Fibroblast of the conjunctiva (primary cell): ENCODE data around the gene CPN2.

Source experiments
- DNase-seq: peaks from one replicate; pipeline ENCODE4 v3.0.0-alpha.2; 2010; ENCODE audit warnings: low read depth

The CPN2 gene

GRCh38 chr3:194352667-194353246, 1.6 kb upstream of the CPN2 start:
- no peak for DNase-seq

- DNase-seq, result no peak
Measured at GRCh38 chr3:194351952-194352536, 916 bp upstream of the CPN2 start.

GRCh38 chr3:194350726-194351071, 429 bp downstream of the CPN2 start:
- DNase-seq, result no peak

- no peak for DNase-seq
Measured at GRCh38 chr3:194348354-194348753, 2.8 kb downstream of the CPN2 start.

GRCh38 chr3:194346621-194347020, 4.5 kb downstream of the CPN2 start:
- DNase-seq, result no peak

- DNase-seq, result no peak
Measured at GRCh38 chr3:194346035-194346434, 5.1 kb downstream of the CPN2 start.

GRCh38 chr3:194344012-194344411, 7.1 kb downstream of the CPN2 start:
- no peak for DNase-seq

- DNase-seq, result no peak
Measured at GRCh38 chr3:194343561-194343893, 7.6 kb downstream of the CPN2 start.

- DNase-seq, result no peak
Measured at GRCh38 chr3:194342861-194343560, 8.1 kb downstream of the CPN2 start.

GRCh38 chr3:194340757-194341400, 10.2 kb downstream of the CPN2 start:
- DNase-seq, result no peak

GRCh38 chr3:194339840-194340239, 11.3 kb downstream of the CPN2 start:
- no peak for DNase-seq

GRCh38 chr3:194339356-194339755, 11.8 kb downstream of the CPN2 start:
- no peak for DNase-seq

GRCh38 chr3:194337965-194338753, 13.0 kb downstream of the CPN2 start:
- DNase-seq, result no peak

- DNase-seq, result no peak
Measured at GRCh38 chr3:194336601-194337355, 14.3 kb downstream of the CPN2 start.

GRCh38 chr3:194333981-194334320, 17.2 kb downstream of the CPN2 start:
- DNase-seq, result no peak

- DNase-seq, result peak; percentile 70
Measured at GRCh38 chr3:194333212-194333980, 17.7 kb downstream of the CPN2 start.

GRCh38 chr3:194332858-194333211, 18.3 kb downstream of the CPN2 start:
- no peak for DNase-seq

- DNase-seq, result peak; percentile 31
Measured at GRCh38 chr3:194330579-194330978, 20.5 kb downstream of the CPN2 start.

GRCh38 chr3:194330160-194330559, 21.0 kb downstream of the CPN2 start:
- no peak for DNase-seq

- DNase-seq, result no peak
Measured at GRCh38 chr3:194329583-194329965, 21.6 kb downstream of the CPN2 start.

- no peak for DNase-seq
Measured at GRCh38 chr3:194328942-194329582, 22.1 kb downstream of the CPN2 start.
